H1 (cell line): Measurements from ENCODE around the gene NDUFA12. TPM values are rescaled to one million over a fixed set of nuclear protein-coding genes. Genes with fewer than 3 reads are reported as not detected.

Experiments
- CTBP2 ChIP-seq: IDR thresholded peaks from 2 replicates; pipeline ENCODE4 v1.7.0; 2011; ENCODE audit warnings: borderline replicate concordance, mild to moderate bottlenecking, moderate library complexity, mixed read lengths, low read length; ENCODE audit not compliant: insufficient read depth, insufficient read length
- JUND ChIP-seq: IDR thresholded peaks from 2 replicates; pipeline ENCODE4 v1.6.1; 2011; ENCODE audit warnings: mild to moderate bottlenecking, improper control_type of control experiment, low read length
- MAX ChIP-seq: IDR thresholded peaks from 2 replicates; pipeline ENCODE4 v1.6.1; 2012; ENCODE audit warnings: inconsistent platforms
- RBBP5 ChIP-seq: IDR thresholded peaks from 2 replicates; pipeline ENCODE4 v1.7.1; 2012; ENCODE audit warnings: low read depth, mild to moderate bottlenecking, inconsistent platforms, low read length, moderate library complexity, borderline replicate concordance
- polyA plus RNA-seq, 7 experiments: library from polyadenylated mRNA; depleted of rRNA in 3 of 7; stranded (reverse) in 5 of 7; unstranded in 2 of 7; fragments of >200 nt in 5 of 7; fragments of 200-250 nt in 2 of 7; gene quantifications; 1 replicate in 5 of 7; 2 replicates in 1 of 7; 4 replicates in 1 of 7; pipeline versions ENCODE4 v1.2.1 to v1.2.3, GENCODE V29; 2011 to 2013; ENCODE audit warnings: missing spikeins in 2 of 7, mixed read lengths in 2 of 7
- total RNA-seq: library from RNA; stranded (reverse); fragmentation: NEBNext Ultra II Directional; extraction: Animal tissue kit (Norgen Biotek cat#: 25700); gene quantifications from 2 replicates; pipeline ENCODE4 v1.2.1, GENCODE V29; 2021

Gene NDUFA12
- total and polyA plus RNA-seq, 2 of the 8 experiments (the other 6 are each of a cell fraction or from before 2014, with no cell fraction given): 98.1 to 157 TPM

- TF ChIP-seq MAX (no peak), JUND (no peak), CTBP2 (no peak), RBBP5 (no peak)
- TF ChIP-seq, all 59 proteins: peak for 0
These were observed 42.2 kb downstream of the NDUFA12 start (continued) for GRCh38 chr12:94961256-94961824.
